Uterus (tissue), 2 donors: Measurements from ENCODE around the gene PML.

Source experiments
- POLR2A ChIP-seq, 2 donors: fragments of 450-650 bp; IDR thresholded peaks; one replicate each; pipeline ENCODE4 v1.6.1; 2016; ENCODE audit warnings: antibody characterized with exemption in 2 of 2, mild to moderate bottlenecking in 1 of 2, moderate library complexity in 1 of 2
- TF ChIP-seq, protein P1 (sequence below), 4 experiments: fragments of 200-600 bp in 2 of 4; fragments of 450-650 bp in 2 of 4; sonication (generic) in 2 of 4; IDR thresholded peaks; one replicate each; pipeline ENCODE4 v1.5.1; 2016 to 2019; ENCODE audit warnings: antibody characterized with exemption in 4 of 4, mild to moderate bottlenecking in 2 of 4, moderate library complexity in 1 of 4

- no peak for TF ChIP-seq POLR2A (IDR thresholded peaks at IDR 0.05)
- TF ChIP-seq, protein P1, sequence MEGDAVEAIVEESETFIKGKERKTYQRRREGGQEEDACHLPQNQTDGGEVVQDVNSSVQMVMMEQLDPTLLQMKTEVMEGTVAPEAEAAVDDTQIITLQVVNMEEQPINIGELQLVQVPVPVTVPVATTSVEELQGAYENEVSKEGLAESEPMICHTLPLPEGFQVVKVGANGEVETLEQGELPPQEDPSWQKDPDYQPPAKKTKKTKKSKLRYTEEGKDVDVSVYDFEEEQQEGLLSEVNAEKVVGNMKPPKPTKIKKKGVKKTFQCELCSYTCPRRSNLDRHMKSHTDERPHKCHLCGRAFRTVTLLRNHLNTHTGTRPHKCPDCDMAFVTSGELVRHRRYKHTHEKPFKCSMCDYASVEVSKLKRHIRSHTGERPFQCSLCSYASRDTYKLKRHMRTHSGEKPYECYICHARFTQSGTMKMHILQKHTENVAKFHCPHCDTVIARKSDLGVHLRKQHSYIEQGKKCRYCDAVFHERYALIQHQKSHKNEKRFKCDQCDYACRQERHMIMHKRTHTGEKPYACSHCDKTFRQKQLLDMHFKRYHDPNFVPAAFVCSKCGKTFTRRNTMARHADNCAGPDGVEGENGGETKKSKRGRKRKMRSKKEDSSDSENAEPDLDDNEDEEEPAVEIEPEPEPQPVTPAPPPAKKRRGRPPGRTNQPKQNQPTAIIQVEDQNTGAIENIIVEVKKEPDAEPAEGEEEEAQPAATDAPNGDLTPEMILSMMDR (IDR thresholded peaks at IDR 0.05), result no peak
Observed at GRCh38 chr15:73991260-73991659, 3.3 kb upstream of the PML start.
